ENCODE results near the gene C18orf32. TPM values are rescaled to one million over a fixed set of nuclear protein-coding genes. Genes with fewer than 3 reads are reported as not detected.

Gene C18orf32
- total RNA-seq, 5 donors from 2014 or later (not counting 1 experiment from before 2014, with no cell fraction given): 26.0 to 45.2 (median 40.2) TPM

DNA sequence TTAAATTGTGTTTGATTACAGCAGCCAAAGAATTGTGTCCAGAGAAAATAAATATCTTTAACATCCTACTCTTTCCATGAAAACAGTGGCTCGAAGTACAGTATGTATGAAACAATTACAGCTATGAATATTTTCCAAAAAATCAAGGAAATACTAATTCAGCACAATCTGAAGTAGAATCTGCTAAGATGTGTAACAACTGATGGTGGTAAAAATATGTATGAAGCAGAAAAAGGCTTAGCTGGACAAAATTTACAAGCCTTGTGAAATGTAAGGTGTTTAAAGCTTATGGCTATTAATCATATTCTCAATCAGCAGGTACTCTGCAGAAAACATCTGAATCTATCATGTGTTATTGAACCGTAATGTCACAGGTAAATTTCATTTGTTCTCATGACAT lies 43.2 kb downstream of the C18orf32 start:
- Histone ChIP-seq H3K9me3 (peaks cover 6% of the 10 kb centered on the region), H3K27ac (ENCODE audit: low read length) (no peak overlapping the region), H3K36me3 (ENCODE audit: control insufficient read depth in 2 of 2, extremely low read depth in 1 of 2, insufficient read depth in 1 of 2, low read length in 1 of 2) (no peaks in the 10 kb centered on the region), H3K4me1 (ENCODE audit: control insufficient read depth in 1 of 2, extremely low read depth in 1 of 2, insufficient read depth in 2 of 2, low read length in 2 of 2) (no peaks in the 10 kb centered on the region), H3K4me3 (ENCODE audit: control insufficient read depth in 1 of 2, extremely low read depth in 1 of 2, low read length in 1 of 2) (no peak overlapping the region), H3K27me3 (replicated peaks in 1 of 2; ENCODE audit: control insufficient read depth in 2 of 2, extremely low read depth in 1 of 2, insufficient read depth in 2 of 2, low read length in 1 of 2) (no peaks in the 10 kb centered on the region)
- ATAC-seq (replicated peaks in 1 of 4): no peak
- WGBS (ENCODE audit: insufficient coverage): 100% methylated on average over 1 of the region's 2 CpGs
- H3K4me1 Mint-ChIP-seq: peaks cover 52 to 63% (median 58%) of the 10 kb centered on the region in 3 donors
- DNase-seq: no peak
- H3K27ac Mint-ChIP-seq: no peak overlapping the region
- no peak overlapping the region for H3K4me3 Mint-ChIP-seq
- H3K36me3 Mint-ChIP-seq: peaks cover 10% of the 10 kb centered on the region
- POLR2A ChIA-PET: no interaction called here
- peaks cover 0 to under 1% (median under 1%) of the 10 kb centered on the region in 3 donors for H3K9me3 Mint-ChIP-seq
- H3K27me3 Mint-ChIP-seq: no peaks in the 10 kb centered on the region
- CTCF ChIA-PET: interaction anchor here in 1 of 2 donors (0.8 kb wide), 1 partner anchor 733 kb away, joined by 3 read pairs; no protein-coding TSS in a partner anchor

DNA sequence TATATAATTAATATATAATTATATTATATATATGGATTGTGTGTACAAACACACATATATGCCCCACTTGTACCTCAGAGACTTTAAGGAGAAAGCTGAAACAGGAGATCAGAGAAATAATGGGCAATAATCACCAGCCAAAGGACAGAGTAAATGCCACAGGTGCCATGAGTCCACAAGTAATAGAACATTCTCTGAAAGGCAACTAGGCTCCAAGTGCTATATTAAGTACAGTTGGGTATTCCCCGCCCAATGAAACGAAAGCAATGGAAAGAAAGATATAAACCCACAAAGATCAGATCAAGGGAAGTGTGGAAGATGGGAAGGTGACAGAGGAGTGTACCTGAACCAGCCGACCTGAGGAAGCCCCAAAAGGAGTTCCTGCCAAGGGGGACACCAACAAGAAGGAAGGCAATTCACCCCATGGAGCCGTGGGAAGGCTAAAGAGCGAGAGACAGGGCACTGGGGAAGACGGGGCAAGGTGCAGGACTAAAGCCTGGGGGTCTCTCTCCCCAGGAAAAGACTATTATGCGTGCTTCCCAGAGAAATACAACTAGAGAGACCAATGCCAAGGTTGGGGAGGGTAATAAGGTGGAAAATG lies 45.6 kb downstream of the C18orf32 start:
- DNase-seq (no peak), ATAC-seq (replicated peaks in 1 of 4) (no peak)
- Histone ChIP-seq H3K36me3 (ENCODE audit: control insufficient read depth in 2 of 2, extremely low read depth in 1 of 2, insufficient read depth in 1 of 2, low read length in 1 of 2) (no peaks in the 10 kb centered on the region), H3K27ac (ENCODE audit: low read length) (no peak overlapping the region), H3K9me3 (no peaks in the 10 kb centered on the region), H3K4me1 (ENCODE audit: control insufficient read depth in 1 of 2, extremely low read depth in 1 of 2, insufficient read depth in 2 of 2, low read length in 2 of 2) (peaks cover 0 to 3% of the 10 kb centered on the region in 2 experiments), H3K27me3 (replicated peaks in 1 of 2; ENCODE audit: control insufficient read depth in 2 of 2, extremely low read depth in 1 of 2, insufficient read depth in 2 of 2, low read length in 1 of 2) (no peaks in the 10 kb centered on the region), H3K4me3 (ENCODE audit: control insufficient read depth in 1 of 2, extremely low read depth in 1 of 2, low read length in 1 of 2) (no peak overlapping the region)
- Mint-ChIP-seq H3K9me3 (no peaks in the 10 kb centered on the region), H3K36me3 (peaks cover 5% of the 10 kb centered on the region), H3K4me3 (no peak overlapping the region), H3K27ac (no peak overlapping the region), H3K27me3 (no peaks in the 10 kb centered on the region), H3K4me1 (peaks cover 59 to 68% (median 62%) of the 10 kb centered on the region in 3 donors)
- POLR2A ChIA-PET: no interaction called here
- whole genome bisulfite sequencing (ENCODE audit: insufficient coverage): 100% methylated on average over 2 of the region's 7 CpGs
- CTCF ChIA-PET: no interaction called here

DNA sequence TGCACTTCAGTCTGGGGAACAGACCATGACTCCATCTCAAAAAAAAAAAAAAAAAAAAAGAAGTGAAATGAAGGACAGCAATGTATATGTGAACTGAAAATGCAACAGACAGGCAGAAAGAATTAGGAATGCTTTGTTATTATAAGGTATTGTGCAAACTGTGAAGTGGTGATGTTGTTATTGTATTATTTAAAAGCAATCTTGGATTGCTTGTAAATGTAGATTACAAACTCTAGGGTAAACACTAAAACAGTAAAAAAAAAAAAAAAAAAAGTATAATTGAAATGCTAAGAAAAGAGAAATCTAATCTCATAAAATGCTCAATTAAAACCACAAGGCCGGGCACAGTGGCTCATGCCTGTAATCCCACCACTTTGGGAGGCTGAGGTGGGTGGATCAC lies 51.9 kb downstream of the C18orf32 start:
- H3K9me3 ChIP-seq: no peaks in the 10 kb centered on the region
- Mint-ChIP-seq H3K4me1 (peaks cover 42% of the 10 kb centered on the region in 3 donors), H3K36me3 (peaks cover 5% of the 10 kb centered on the region), H3K27ac (no peak overlapping the region), H3K9me3 (no peaks in the 10 kb centered on the region), H3K27me3 (no peaks in the 10 kb centered on the region), H3K4me3 (no peak overlapping the region)
- peaks cover 0 to 3% of the 10 kb centered on the region in 2 experiments for H3K4me1 ChIP-seq (ENCODE audit: control insufficient read depth in 1 of 2, extremely low read depth in 1 of 2, insufficient read depth in 2 of 2, low read length in 2 of 2)
- H3K27me3 ChIP-seq (replicated peaks in 1 of 2; ENCODE audit: control insufficient read depth in 2 of 2, extremely low read depth in 1 of 2, insufficient read depth in 2 of 2, low read length in 1 of 2): no peaks in the 10 kb centered on the region
- no peaks in the 10 kb centered on the region for H3K36me3 ChIP-seq (ENCODE audit: control insufficient read depth in 2 of 2, extremely low read depth in 1 of 2, insufficient read depth in 1 of 2, low read length in 1 of 2)
- no peak overlapping the region for H3K4me3 ChIP-seq (ENCODE audit: control insufficient read depth in 1 of 2, extremely low read depth in 1 of 2, low read length in 1 of 2)
- CTCF ChIA-PET: no interaction called here
- DNase-seq: no peak
- no peak for ATAC-seq (replicated peaks in 1 of 4)
- WGBS (ENCODE audit: insufficient coverage): no CpG with 5 or more reads among the region's 1 CpG
- POLR2A ChIA-PET: no interaction called here
- H3K27ac ChIP-seq (ENCODE audit: low read length): no peak overlapping the region

DNA sequence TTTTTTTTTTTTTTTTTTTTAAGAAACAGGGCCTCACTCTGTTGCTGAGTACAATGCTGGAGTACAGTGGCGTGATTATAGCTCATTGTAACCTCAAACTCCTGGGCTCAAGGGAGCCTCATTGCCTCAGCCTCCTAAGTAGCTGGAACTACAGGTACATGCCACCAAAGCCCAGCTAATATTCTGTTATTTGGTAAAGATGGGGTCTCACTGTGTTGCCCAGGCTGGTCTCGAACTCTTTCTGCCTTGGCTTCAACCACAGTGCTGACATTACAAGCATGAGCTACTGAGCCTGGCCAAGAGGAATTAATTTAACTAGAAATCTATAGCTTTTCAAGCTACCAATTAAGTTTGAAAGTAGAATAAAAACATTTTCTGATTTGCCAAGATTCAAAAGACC lies 54.4 kb downstream of the C18orf32 start:
- CTCF ChIA-PET: interaction anchor here (0.6 to 1.5 kb wide), 12 partner anchors 13 to 1369 kb away, joined by 3 to 7 read pairs (median 5); no protein-coding TSS in a partner anchor

DNA sequence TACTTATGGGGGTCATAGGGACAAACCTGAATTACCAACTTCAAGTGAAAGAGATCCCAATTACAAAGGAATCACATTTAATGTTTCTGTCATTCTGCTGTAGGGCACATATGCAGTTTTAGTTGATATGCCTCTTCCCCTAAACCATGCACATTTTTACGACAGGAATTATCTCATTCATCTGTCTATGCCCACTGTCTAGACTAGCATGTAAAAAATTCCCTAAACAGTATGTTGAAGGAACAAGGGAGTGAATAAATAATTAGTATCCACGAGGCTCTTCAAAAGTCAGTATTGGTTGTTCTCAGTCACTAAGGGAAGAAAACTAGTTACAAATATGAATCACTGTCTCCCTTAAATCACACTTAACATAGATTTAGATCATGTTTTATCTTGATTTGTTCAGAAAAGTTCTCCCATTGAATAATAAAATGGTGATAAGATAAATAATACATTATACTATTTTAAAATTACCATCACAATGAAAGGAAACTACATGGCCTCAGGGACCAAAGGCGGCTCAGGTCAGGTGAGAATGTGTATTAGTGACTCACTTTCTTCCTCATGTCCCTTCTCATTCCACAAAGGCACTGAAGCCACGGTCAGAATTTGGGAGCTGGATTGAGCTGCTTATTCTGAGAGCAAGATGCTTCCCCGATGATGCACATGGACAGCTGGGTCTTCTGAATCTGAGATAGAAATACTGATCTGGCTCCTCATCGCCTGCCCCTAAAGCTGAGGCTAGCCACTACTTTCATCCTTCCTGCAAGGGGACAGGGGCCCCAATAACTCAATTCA lies 55.7 kb downstream of the C18orf32 start:
- 100% methylated on average over 1 of the region's 6 CpGs for WGBS (ENCODE audit: insufficient coverage)
- peaks cover 14 to 22% (median 20%) of the 10 kb centered on the region in 3 donors for H3K4me1 Mint-ChIP-seq
- DNase-seq: no peak
- CTCF ChIA-PET: interaction anchor here (0.6 to 1.5 kb wide), 4 partner anchors 15 to 1441 kb away, joined by 3 to 5 read pairs (median 4); no protein-coding TSS in a partner anchor
- H3K27ac ChIP-seq (ENCODE audit: low read length): no peak overlapping the region
- H3K27me3 Mint-ChIP-seq: no peaks in the 10 kb centered on the region
- no peak overlapping the region for H3K27ac Mint-ChIP-seq
- H3K4me3 Mint-ChIP-seq: no peak overlapping the region
- no peaks in the 10 kb centered on the region for H3K9me3 ChIP-seq
- H3K4me3 ChIP-seq (ENCODE audit: control insufficient read depth in 1 of 2, extremely low read depth in 1 of 2, low read length in 1 of 2): no peak overlapping the region
- ATAC-seq (replicated peaks in 1 of 4): no peak
- peaks cover 0 to 17% of the 10 kb centered on the region in 2 donors for H3K36me3 ChIP-seq (ENCODE audit: control insufficient read depth in 2 of 2, extremely low read depth in 1 of 2, insufficient read depth in 1 of 2, low read length in 1 of 2)
- POLR2A ChIA-PET: interaction anchor here in 1 of 2 donors (0.5 to 0.7 kb wide), 2 partner anchors 19 to 1530 kb away, joined by 3 read pairs; no protein-coding TSS in a partner anchor
- no peaks in the 10 kb centered on the region for H3K4me1 ChIP-seq (ENCODE audit: control insufficient read depth in 1 of 2, extremely low read depth in 1 of 2, insufficient read depth in 2 of 2, low read length in 2 of 2)
- no peaks in the 10 kb centered on the region for H3K27me3 ChIP-seq (replicated peaks in 1 of 2; ENCODE audit: control insufficient read depth in 2 of 2, extremely low read depth in 1 of 2, insufficient read depth in 2 of 2, low read length in 1 of 2)
- H3K9me3 Mint-ChIP-seq: no peaks in the 10 kb centered on the region
- peaks cover 32% of the 10 kb centered on the region for H3K36me3 Mint-ChIP-seq

More for the DNA sequence above, 54.4 kb downstream of the C18orf32 start:
- POLR2A ChIA-PET: interaction anchor here (0.6 to 0.7 kb wide), 4 partner anchors 24 to 805 kb away, joined by 3 to 5 read pairs (median 4); no protein-coding TSS in a partner anchor
- Histone ChIP-seq H3K36me3 (ENCODE audit: control insufficient read depth in 2 of 2, extremely low read depth in 1 of 2, insufficient read depth in 1 of 2, low read length in 1 of 2) (peaks cover 0 to 16% of the 10 kb centered on the region in 2 donors), H3K9me3 (no peaks in the 10 kb centered on the region), H3K27ac (ENCODE audit: low read length) (no peak overlapping the region), H3K27me3 (replicated peaks in 1 of 2; ENCODE audit: control insufficient read depth in 2 of 2, extremely low read depth in 1 of 2, insufficient read depth in 2 of 2, low read length in 1 of 2) (no peaks in the 10 kb centered on the region), H3K4me1 (ENCODE audit: control insufficient read depth in 1 of 2, extremely low read depth in 1 of 2, insufficient read depth in 2 of 2, low read length in 2 of 2) (no peaks in the 10 kb centered on the region), H3K4me3 (ENCODE audit: control insufficient read depth in 1 of 2, extremely low read depth in 1 of 2, low read length in 1 of 2) (no peak overlapping the region)
- WGBS (ENCODE audit: insufficient coverage): no CpG with 5 or more reads among the region's 2 CpGs
- Mint-ChIP-seq H3K27ac (no peak overlapping the region), H3K4me1 (peaks cover 24 to 29% (median 28%) of the 10 kb centered on the region in 3 donors), H3K27me3 (no peaks in the 10 kb centered on the region), H3K4me3 (no peak overlapping the region), H3K9me3 (no peaks in the 10 kb centered on the region), H3K36me3 (peaks cover 24% of the 10 kb centered on the region)
- DNase-seq: no peak
- ATAC-seq (replicated peaks in 1 of 4): no peak
